ENCODE measurements around the gene KRT17. TPM values are rescaled to one million over a fixed set of nuclear protein-coding genes. Genes with fewer than 3 reads are reported as not detected.

The KRT17 gene
- total and polyA plus RNA-seq, 2 of the 4 experiments (the other 2 are of a cell fraction), result 2.5 to 4.6 TPM

DNA sequence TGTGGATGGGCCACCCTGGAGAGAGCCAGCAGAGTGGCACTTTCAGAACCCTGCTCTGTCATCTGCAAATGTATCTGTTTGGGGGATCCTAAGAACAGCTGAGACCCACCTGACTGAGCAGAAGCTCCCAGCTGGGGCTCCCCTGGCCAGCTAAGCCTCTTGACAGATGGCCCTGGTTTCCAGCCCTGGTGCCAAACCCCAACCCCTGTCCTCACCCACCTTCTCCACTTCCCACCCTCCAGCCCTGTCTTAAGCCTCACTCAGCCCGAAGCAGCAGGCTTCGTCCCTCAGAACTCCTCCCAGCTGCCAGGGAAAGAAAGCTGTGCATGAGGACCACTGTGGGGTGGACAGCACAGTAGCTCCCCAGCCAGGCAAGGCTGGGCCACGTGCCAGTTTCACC lies 49.0 kb downstream of the KRT17 start:
- no peak overlapping the region for H3K4ac ChIP-seq (ENCODE audit: low read depth, low read length)
- in situ Hi-C loops (cut with MboI; ENCODE audit: low sequenced_read_pairs) (no loop called here), intact Hi-C loops (cut with micrococcal nuclease) (no loop called here), dilution Hi-C loops (cut with HindIII; ENCODE audit: low sequenced_read_pairs, unreplicated experiment) (no loop called here)
- H2AK9ac ChIP-seq (replicated peaks; ENCODE audit: low read depth, low read length, poor library complexity), result no peak overlapping the region
- no peak overlapping the region for H3K27ac ChIP-seq (ENCODE audit: insufficient read depth, low read length)
- H4K91ac ChIP-seq (ENCODE audit: insufficient read depth, low read depth, low read length), result no peak overlapping the region
- no peaks in the 10 kb centered on the region for H3K36me3 ChIP-seq (ENCODE audit: control insufficient read depth, insufficient read depth, low read length)
- ChIA-PET CTCF (no interaction called here), POLR2A (ENCODE audit: unreplicated experiment) (no interaction called here)
- H2BK120ac ChIP-seq (ENCODE audit: low read depth, low read length), result no peak overlapping the region
- no peak overlapping the region for H2BK20ac ChIP-seq (ENCODE audit: low read depth, low read length)
- no peak for ATAC-seq (ENCODE audit: low read depth)
- H3K4me3 ChIP-seq (ENCODE audit: insufficient read depth, low read depth, low read length), result no peak overlapping the region
- no peaks in the 10 kb centered on the region for H3K79me1 ChIP-seq (ENCODE audit: low read depth in 1 of 2, low read length in 2 of 2)
- no peak overlapping the region for H3K23ac ChIP-seq (ENCODE audit: low read depth, low read length)
- H3K18ac ChIP-seq (ENCODE audit: low read depth, low read length), result no peak overlapping the region
- no peaks in the 10 kb centered on the region for H4K20me1 ChIP-seq (ENCODE audit: insufficient read depth, low read length)
- H3K14ac ChIP-seq (replicated peaks; ENCODE audit: low read depth, low read length), result no peak overlapping the region
- no peak for DNase-seq
- no peaks in the 10 kb centered on the region for H3K4me1 ChIP-seq (ENCODE audit: control insufficient read depth, insufficient read depth, low read length)
- peaks cover 58% of the 10 kb centered on the region for H3K27me3 ChIP-seq (ENCODE audit: control insufficient read depth, insufficient read depth, low read length)
- no peak overlapping the region for H2BK15ac ChIP-seq (ENCODE audit: low read depth, low read length)
- no peak overlapping the region for H3K56ac ChIP-seq (ENCODE audit: extremely low read depth, insufficient read depth, low read length)
- no peaks in the 10 kb centered on the region for H3K9me1 ChIP-seq (ENCODE audit: insufficient read depth, low read length)
- TF ChIP-seq CEBPB (IDR thresholded peaks at IDR 0.05; ENCODE audit: low read depth, low read length) (no peak), NFE2L2 (IDR thresholded peaks at IDR 0.05; ENCODE audit: low read depth, low read length) (no peak), SMC3 (IDR thresholded peaks at IDR 0.05; ENCODE audit: low read depth, low read length) (no peak), FOS (IDR thresholded peaks at IDR 0.05; ENCODE audit: low read depth, low read length) (no peak), RAD21 (IDR thresholded peaks at IDR 0.05; ENCODE audit: low read length) (no peak), MAZ (IDR thresholded peaks at IDR 0.05; ENCODE audit: borderline replicate concordance, low read depth, low read length) (no peak), RFX5 (IDR thresholded peaks at IDR 0.05; ENCODE audit: low read depth, low read length) (no peak), BHLHE40 (IDR thresholded peaks at IDR 0.05; ENCODE audit: low read depth, low read length) (no peak)
- TF ChIP-seq, protein P1, sequence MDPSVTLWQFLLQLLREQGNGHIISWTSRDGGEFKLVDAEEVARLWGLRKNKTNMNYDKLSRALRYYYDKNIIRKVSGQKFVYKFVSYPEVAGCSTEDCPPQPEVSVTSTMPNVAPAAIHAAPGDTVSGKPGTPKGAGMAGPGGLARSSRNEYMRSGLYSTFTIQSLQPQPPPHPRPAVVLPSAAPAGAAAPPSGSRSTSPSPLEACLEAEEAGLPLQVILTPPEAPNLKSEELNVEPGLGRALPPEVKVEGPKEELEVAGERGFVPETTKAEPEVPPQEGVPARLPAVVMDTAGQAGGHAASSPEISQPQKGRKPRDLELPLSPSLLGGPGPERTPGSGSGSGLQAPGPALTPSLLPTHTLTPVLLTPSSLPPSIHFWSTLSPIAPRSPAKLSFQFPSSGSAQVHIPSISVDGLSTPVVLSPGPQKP (IDR thresholded peaks at IDR 0.05; ENCODE audit: borderline replicate concordance, low read depth, low read length), result no peak
- no peak overlapping the region for H3K4me2 ChIP-seq (ENCODE audit: low read depth, low read length)
- no peak overlapping the region for H2BK5ac ChIP-seq (ENCODE audit: low read depth, low read length, poor library complexity, severe bottlenecking)
- H4K5ac ChIP-seq (ENCODE audit: low read depth, low read length), result no peak overlapping the region
- H3K9me3 ChIP-seq (ENCODE audit: control insufficient read depth, insufficient read depth, low read length), result no peaks in the 10 kb centered on the region
- 0% methylated on average over 2 of the region's 3 CpGs; no CpG with 5 or more reads in 1 of the 2 experiments for WGBS, 2 experiments (ENCODE audit: extremely low coverage in 2 of 2, insufficient read length in 1 of 2)
- no peak overlapping the region for H3K9ac ChIP-seq (ENCODE audit: low read depth, low read length)
- no peak overlapping the region for H4K8ac ChIP-seq (ENCODE audit: low read depth in 2 of 2, low read length in 2 of 2)
- H2AK5ac ChIP-seq (ENCODE audit: low read depth, low read length), result no peak overlapping the region
- BruUV-seq (replicated peaks), result no TSS peak
- no peak overlapping the region for H2AFZ ChIP-seq (replicated peaks; ENCODE audit: low read length, poor library complexity)

All from IMR-90 (cell line).